NOMO-1 (cell line): Measurements from ENCODE around the gene SNX13.

Source experiments
- DNase-seq, 2 experiments: peaks; one replicate each; lab custom pipeline; 2025; ENCODE audit not compliant: unreplicated experiment in 2 of 2; lab: John Stamatoyannopoulos, UW

The SNX13 gene

GRCh38 chr7:17940302-17940883, at the start of gene SNX13:
SNX13 (minus strand) TSS chr7:17940494; CDS start chr7:17940295, 199 bp downstream.
- DNase-seq = peak; percentile 85 to 88

GRCh38 chr7:17989546-17989945, 49.3 kb upstream of the SNX13 start:
- DNase-seq = no peak

- no peak for DNase-seq
Measured at GRCh38 chr7:17988858-17989257, 48.6 kb upstream of the SNX13 start.

- no peak for DNase-seq
Measured at GRCh38 chr7:17988141-17988540, 47.8 kb upstream of the SNX13 start.

GRCh38 chr7:17986851-17987250, 46.6 kb upstream of the SNX13 start:
- no peak for DNase-seq

- DNase-seq = no peak
Measured at GRCh38 chr7:17985473-17986239, 45.4 kb upstream of the SNX13 start.

DNA sequence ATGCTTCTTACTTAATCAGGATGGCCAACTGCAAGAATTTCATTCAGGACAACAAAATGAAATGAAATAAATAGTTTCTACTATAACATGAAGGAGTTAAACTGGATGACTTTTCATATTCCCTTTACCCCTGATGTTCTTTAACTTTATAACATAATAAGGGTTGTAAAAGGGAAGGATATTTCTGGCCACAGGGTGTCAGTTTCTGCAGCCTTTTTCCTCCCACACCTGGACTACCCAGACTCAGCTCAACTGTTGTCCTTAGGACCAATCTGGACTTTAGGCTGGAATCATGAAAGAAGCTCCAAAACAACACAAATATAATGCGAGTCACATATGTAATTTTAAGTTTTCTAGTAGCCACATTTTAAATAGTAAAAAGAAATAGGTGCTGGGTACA, 44.0 kb upstream of the SNX13 start:
- DNase-seq = no peak

DNA sequence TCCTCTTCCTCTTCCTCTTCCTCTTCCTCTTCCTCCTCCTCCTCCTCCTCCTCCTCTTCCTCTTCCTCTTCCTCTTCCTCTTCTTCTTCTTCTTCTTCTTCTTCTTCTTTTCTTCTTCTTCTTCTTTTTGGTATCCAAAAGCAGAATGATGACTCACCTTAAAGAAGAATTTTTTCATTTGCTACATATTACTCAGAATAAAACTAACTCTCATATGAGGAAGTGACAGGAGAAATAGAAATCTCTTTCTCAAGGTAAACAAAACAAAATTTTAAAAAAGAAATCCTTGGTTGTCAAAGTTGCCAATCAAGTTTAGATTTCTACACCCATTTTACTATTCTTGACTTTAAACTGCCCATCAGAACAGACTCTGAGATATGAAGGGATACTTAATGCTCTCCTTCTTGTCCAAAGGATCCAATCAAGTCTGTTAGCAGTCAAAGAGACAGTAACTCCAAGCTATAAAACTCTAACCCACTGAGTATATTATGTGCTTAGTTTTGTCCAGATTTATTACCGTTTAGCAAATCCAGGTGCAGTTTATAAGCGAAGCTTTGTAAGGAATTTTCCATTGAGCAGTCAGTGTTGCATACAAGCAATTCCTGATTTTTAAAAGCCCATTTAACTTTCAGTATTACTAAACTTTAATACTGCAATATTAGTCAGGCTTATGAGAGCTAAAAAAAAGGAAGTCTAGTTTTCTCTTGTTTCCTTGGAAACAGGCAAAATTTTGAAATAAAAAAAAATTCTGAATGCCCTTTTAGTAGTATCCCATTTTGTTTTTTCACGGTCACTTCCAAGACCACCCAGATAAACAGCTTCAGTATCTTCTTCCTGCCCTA, 43.1 kb upstream of the SNX13 start:
- peak; percentile 12 to 62 for DNase-seq

DNA sequence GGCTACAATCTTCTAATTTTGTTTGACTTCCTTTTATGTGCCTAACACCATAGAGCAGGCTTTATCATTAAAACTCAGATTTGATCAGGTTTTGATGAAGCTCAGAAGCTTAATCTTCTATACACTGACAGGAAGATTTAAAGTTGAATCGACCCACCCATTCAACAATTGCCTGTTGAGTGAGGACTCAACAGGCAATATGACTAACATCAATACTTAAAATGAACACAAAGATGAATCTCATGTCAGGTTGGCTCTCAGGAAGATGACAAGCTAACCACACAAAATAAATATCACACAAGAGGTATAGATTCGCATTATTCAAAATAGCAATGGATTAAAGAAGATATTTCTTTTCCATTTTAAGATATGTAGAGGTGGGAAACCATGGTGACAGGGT, 36.7 kb upstream of the SNX13 start:
- DNase-seq = no peak

DNA sequence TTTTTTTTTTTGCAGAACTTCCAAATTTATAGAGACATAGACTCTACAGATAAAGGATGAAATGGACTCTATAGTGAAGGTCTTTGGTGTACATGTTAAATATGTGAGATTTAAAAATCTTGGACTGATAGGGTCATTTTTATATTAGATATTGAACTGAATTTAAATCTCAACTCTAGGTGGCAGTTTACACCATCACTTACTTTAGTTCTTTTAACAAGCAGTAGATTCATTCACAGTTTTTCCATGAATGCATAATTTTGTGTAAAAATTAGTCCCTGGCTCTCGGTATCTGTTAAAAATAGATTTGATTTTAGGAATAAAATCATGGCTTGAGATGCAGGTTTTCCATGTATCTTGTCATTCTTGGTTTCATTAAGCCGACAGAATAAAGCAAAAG, 31.1 kb upstream of the SNX13 start:
- no peak for DNase-seq

DNA sequence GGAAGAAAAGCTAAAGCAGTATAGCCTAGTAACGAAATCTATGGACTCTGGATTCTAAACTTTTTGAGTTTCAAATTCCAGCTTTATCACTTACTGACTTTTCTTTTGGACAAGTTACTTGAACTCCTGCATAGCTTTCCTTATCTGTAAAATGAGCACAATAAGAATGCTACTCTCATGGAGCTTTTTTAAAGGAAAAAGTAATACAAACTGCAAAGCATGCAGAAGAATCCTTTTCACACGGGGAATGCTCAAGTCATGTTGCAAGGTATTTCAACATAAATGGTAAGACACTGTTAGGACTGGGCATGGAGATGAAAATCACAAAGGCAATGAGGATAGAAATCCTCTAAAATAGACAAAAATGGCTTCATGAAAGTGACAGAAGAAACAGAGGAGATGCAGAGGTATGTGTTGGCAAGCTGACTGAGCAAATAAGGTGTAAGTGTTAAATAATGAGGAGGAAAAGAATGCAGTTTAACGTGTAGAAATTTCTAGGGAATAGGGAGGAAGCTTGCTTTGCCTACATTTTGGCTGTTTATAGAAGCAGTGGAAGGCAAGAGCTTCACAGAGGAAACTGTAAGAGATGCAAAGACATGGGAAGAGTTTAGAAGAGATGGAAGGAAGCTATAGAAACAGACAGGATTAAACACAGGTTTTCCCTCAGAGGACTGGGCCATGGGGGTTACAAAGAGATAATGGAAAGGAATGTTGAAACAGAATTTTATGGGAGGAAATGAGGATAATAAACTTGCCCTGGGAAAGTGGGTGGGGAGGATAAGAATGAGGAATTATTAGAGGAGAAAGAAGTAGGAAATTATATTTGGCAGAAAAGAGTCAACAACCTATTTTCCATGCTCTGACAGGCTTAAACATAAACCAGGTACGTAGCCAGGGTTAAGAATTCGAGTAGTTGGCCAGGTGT, 28.8 kb upstream of the SNX13 start:
- DNase-seq = no peak

- DNase-seq = no peak
Measured at GRCh38 chr7:17966706-17967105, 26.4 kb upstream of the SNX13 start.

DNA sequence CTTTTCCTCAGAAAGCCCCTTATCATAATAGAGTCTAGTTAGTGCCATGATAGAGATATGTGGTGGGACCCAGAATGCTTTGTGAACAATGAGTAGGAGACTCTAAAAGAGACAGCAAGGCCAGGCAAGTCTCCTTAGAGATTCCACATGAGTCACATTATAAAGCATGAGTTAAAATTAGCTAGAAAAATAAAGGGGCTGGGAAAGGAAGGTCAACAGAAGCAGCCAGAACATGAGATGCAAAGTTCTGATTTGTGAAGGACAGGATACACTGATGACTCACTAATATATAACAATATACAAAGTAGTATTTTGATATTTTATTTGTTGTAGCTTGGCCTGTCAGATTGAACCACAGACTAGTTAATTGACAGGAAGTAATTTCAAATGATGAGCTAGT, 25.3 kb upstream of the SNX13 start:
- DNase-seq = no peak

GRCh38 chr7:17963281-17963680, 23.0 kb upstream of the SNX13 start:
- no peak for DNase-seq

DNA sequence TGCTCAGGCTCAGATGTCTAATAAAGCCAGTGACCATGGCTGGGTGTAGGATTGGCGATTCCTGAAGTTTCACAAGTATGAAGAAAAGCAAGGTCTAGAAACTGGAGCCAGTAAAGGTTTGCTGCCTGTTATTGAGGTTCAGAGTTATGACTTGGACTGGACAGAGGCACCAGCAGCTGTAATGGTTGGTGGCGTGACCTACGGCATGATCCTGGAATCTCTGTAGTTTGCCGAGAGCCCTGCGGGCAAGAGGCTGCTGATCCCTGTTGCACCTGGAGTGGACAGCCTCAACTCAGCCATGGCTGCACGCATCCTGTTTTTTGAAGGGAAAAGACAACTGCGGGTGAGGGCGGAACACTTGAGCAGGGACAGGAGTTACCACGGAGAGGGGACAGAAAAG, 22.4 kb upstream of the SNX13 start:
- DNase-seq = no peak

DNA sequence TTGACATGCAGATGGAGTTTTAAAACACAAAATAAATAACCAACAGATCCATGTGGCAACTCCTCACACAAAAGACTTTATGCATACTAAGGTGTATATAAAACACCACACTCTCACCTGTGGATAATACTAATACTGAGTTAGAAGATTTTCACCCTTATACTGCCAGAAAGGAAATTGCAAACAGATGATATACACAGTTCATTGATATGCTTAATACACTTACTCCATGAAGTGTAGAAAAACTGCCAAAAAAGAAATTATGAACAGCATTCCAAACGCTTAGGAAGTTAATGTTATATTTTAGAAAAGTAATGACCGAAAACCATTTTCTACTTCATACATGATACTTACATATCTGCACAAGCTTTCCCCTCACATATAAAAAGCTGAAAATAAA, 17.6 kb upstream of the SNX13 start:
- no peak for DNase-seq

DNA sequence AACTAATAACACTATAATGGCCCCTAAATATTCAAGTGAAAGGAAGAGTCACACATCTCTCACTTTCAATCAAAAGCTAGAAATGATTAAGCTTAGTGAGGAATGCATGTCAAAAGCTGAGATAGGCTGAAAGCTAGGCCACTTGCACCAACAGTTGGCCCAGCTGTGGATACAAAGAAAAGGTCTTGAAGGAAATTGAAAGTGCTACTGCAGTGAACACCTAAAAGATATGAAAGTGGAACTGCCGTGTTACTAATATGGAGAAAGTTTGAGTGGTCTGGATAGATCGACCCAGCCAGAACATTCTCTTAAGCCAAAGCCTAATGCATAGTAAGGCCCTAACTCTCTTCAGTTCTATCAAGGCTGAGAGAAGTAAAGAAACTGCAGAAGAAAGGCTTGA, 12.1 kb upstream of the SNX13 start:
- DNase-seq = no peak

GRCh38 chr7:17951742-17952254, 11.5 kb upstream of the SNX13 start:
- no peak for DNase-seq

- peak; percentile 4 to 81 for DNase-seq
Measured at GRCh38 chr7:17948526-17949238, 8.4 kb upstream of the SNX13 start.

- DNase-seq = no peak
Measured at GRCh38 chr7:17947620-17948019, 7.3 kb upstream of the SNX13 start.
